HepG2 (cell line): ENCODE data around the gene ZNF443. TPM values are rescaled to one million over a fixed set of nuclear protein-coding genes. Genes with fewer than 3 reads are reported as not detected.

Experiments used
- CAMTA2 ChIP-seq: sonication (generic); formaldehyde crosslinking; IDR thresholded peaks from 2 replicates; pipeline ENCODE4 v1.4.0; 2020; ENCODE audit warnings: mild to moderate bottlenecking, missing genetic modification reagents, borderline replicate concordance
- CC2D1A ChIP-seq: sonication (generic); formaldehyde crosslinking; IDR thresholded peaks from 2 replicates; pipeline ENCODE4 v1.8.1; 2023; ENCODE audit warnings: mild to moderate bottlenecking, missing genetic modification reagents
- CENPX ChIP-seq: sonication (generic); formaldehyde crosslinking; IDR thresholded peaks from 2 replicates; pipeline ENCODE4 v1.9.0; 2021; ENCODE audit warnings: mild to moderate bottlenecking, missing genetic modification reagents, moderate library complexity
- CERS6 ChIP-seq: sonication (generic); formaldehyde crosslinking; IDR thresholded peaks from 2 replicates; pipeline ENCODE4 v1.5.0; 2020; ENCODE audit warnings: missing genetic modification reagents
- E2F5 ChIP-seq: sonication (generic); formaldehyde crosslinking; conservative IDR thresholded peaks from 2 replicates; pipeline ENCODE4 v1.4.0; 2020; ENCODE audit warnings: missing genetic modification reagents
- FOXJ3 ChIP-seq: sonication (generic); formaldehyde crosslinking; IDR thresholded peaks from 2 replicates; pipeline ENCODE4 v1.4.0; 2020; ENCODE audit warnings: missing genetic modification reagents, mild to moderate bottlenecking, borderline replicate concordance
- IRF1 ChIP-seq: sonication (generic); formaldehyde crosslinking; IDR thresholded peaks from 2 replicates; pipeline ENCODE4 v1.4.0; 2020; ENCODE audit warnings: low read depth, mild to moderate bottlenecking, missing genetic modification reagents
- KAT8 ChIP-seq: IDR thresholded peaks from 2 replicates; pipeline ENCODE4 v1.6.1; 2016; ENCODE audit warnings: missing genetic modification reagents, missing compliant biosample characterization
- NFAT5 ChIP-seq: sonication (generic); formaldehyde crosslinking; IDR thresholded peaks from 2 replicates; pipeline ENCODE4 v1.4.0; 2020; ENCODE audit warnings: missing genetic modification reagents
- NFE2L2 ChIP-seq: fragments of 150-350 bp; IDR thresholded peaks from 2 replicates; pipeline ENCODE4 v1.6.1; 2014; ENCODE audit warnings: low read length
- RFX1 ChIP-seq: fragments of 450-650 bp; IDR thresholded peaks from 2 replicates; pipeline ENCODE4 v1.6.1; 2017
- SIN3A ChIP-seq: IDR thresholded peaks from 2 replicates; pipeline ENCODE4 v1.6.1; 2011; ENCODE audit warnings: low read depth, mild to moderate bottlenecking, control low read depth, low read length, borderline replicate concordance
- SP2 ChIP-seq: sonication (generic); formaldehyde crosslinking; IDR thresholded peaks from 2 replicates; pipeline ENCODE4 v1.5.1; 2020; ENCODE audit warnings: mild to moderate bottlenecking, missing genetic modification reagents
- TBP ChIP-seq: sonication (generic); formaldehyde crosslinking; IDR thresholded peaks from 2 replicates; pipeline ENCODE4 v1.5.0; 2020; ENCODE audit warnings: missing genetic modification reagents
- TCF7 ChIP-seq: sonication (generic); IDR thresholded peaks from 2 replicates; pipeline ENCODE4 v1.6.1; 2016; ENCODE audit warnings: antibody characterized with exemption, low read depth
- TEAD3 ChIP-seq: optimal IDR thresholded peaks from 2 replicates; pipeline ENCODE3; 2016; ENCODE audit warnings: borderline replicate concordance
- TERF1 ChIP-seq: sonication (generic); formaldehyde crosslinking; IDR thresholded peaks from 2 replicates; pipeline ENCODE4 v1.8.0; 2022; ENCODE audit warnings: mild to moderate bottlenecking, missing genetic modification reagents, moderate library complexity
- ZFP62 ChIP-seq: sonication (generic); formaldehyde crosslinking; IDR thresholded peaks from 2 replicates; pipeline ENCODE4 v1.4.0; 2020; ENCODE audit warnings: missing genetic modification reagents
- ZNF343 ChIP-seq: sonication (generic); formaldehyde crosslinking; IDR thresholded peaks from 2 replicates; pipeline ENCODE4 v1.4.0; 2020; ENCODE audit warnings: mild to moderate bottlenecking, missing genetic modification reagents
- ZNF382 ChIP-seq: sonication (generic); formaldehyde crosslinking; IDR thresholded peaks from 2 replicates; pipeline ENCODE4 v1.5.0; 2020; ENCODE audit warnings: missing genetic modification reagents, mild to moderate bottlenecking, borderline replicate concordance
- ZNF747 ChIP-seq: sonication (generic); formaldehyde crosslinking; IDR thresholded peaks from 2 replicates; pipeline ENCODE4 v1.8.1; 2023; ENCODE audit warnings: missing genetic modification reagents, mild to moderate bottlenecking, borderline replicate concordance
- polyA plus RNA-seq, 8 experiments: library from polyadenylated mRNA; depleted of rRNA in 3 of 8; stranded (reverse) in 7 of 8; unstranded in 1 of 8; fragments of >200 nt; fragmentation: Illumina TruSeq in 4 of 8; extraction: Trizol in 4 of 8; gene quantifications; 2 replicates each; pipeline versions ENCODE4 v1.2.1 to v1.2.3, GENCODE V29; 2011 to 2016; ENCODE audit warnings: low read depth in 4 of 8, missing spikeins in 1 of 8, mixed read lengths in 1 of 8; ENCODE audit not compliant: insufficient read depth in 1 of 8
- total RNA-seq, 5 experiments: library from RNA; depleted of rRNA; stranded (reverse); fragments of >200 nt; fragmentation: Illumina TruSeq; extraction: Trizol; gene quantifications; 2 replicates each; pipeline ENCODE4 v1.2.3, GENCODE V29; 2016; ENCODE audit warnings: low read depth in 1 of 5

ZNF443 gene
- total and polyA plus RNA-seq, 2 of the 13 experiments (the other 11 are each of a cell fraction or from before 2014, with no cell fraction given), result 3.6 to 19.0 TPM

- TF ChIP-seq ZNF343 (peak; percentile 79; the same call in 1 of the 2 replicates), CAMTA2 (no peak; the same call in 1 of the 2 replicates), TBP (CRISPR knock-in tag) (no peak), SP2 (CRISPR knock-in tag) (peak; percentile 87), IRF1 (CRISPR knock-in tag) (no peak), E2F5 (CRISPR knock-in tag) (peak; percentile 43; the same call in 1 of the 2 replicates), CERS6 (no peak), TEAD3 (CRISPR knock-in tag) (peak; percentile 80), CC2D1A (CRISPR knock-in tag) (no peak), FOXJ3 (CRISPR knock-in tag) (no peak), ZFP62 (CRISPR knock-in tag) (no peak), ZNF747 (0 out of 2 replicates have a peak, but pooled peaks have one; percentile 25), KAT8 (peak; percentile 60; the same call in 1 of the 2 replicates), CENPX (CRISPR knock-in tag) (no peak), NFE2L2 (no peak), TERF1 (CRISPR knock-in tag) (no peak), SIN3A (peak; percentile 94; the same call in 1 of the 2 replicates), RFX1 (no peak; the same call in 1 of the 2 replicates), NFAT5 (no peak), ZNF382 (CRISPR knock-in tag) (no peak), TCF7 (peak; percentile 81)
These were observed 40.0 kb downstream of the ZNF443 start, which contains the start of gene ZNF799 (continued) for GRCh38 chr19:12400633-12401502.
